Measurements from ENCODE around the gene MGA.

DNA sequence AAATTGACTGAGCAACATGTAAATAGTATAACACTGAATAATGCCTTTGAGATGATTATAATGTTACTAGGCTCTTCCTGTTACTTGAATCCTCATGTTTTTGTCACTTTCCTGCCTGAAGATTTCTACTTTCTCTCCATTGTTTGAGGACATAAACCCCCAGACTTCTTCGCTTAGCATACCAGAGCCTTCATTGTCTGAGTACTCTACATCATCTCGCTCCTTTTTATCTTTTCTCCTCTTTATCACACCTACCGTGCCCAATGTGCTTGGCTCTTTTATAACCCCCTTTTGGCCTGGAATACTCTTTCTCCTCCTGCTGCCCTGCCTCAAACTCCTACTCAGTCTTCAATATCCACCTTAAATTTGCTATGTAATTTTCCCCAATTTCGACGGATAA lies 30.3 kb upstream of the MGA start:
- TF ChIP-seq, protein P1, sequence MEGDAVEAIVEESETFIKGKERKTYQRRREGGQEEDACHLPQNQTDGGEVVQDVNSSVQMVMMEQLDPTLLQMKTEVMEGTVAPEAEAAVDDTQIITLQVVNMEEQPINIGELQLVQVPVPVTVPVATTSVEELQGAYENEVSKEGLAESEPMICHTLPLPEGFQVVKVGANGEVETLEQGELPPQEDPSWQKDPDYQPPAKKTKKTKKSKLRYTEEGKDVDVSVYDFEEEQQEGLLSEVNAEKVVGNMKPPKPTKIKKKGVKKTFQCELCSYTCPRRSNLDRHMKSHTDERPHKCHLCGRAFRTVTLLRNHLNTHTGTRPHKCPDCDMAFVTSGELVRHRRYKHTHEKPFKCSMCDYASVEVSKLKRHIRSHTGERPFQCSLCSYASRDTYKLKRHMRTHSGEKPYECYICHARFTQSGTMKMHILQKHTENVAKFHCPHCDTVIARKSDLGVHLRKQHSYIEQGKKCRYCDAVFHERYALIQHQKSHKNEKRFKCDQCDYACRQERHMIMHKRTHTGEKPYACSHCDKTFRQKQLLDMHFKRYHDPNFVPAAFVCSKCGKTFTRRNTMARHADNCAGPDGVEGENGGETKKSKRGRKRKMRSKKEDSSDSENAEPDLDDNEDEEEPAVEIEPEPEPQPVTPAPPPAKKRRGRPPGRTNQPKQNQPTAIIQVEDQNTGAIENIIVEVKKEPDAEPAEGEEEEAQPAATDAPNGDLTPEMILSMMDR (IDR thresholded peaks at IDR 0.05; ENCODE audit: insufficient read depth, low read length, poor library complexity, severe bottlenecking) = no peak
- TF ChIP-seq EZH2phosphoT487 (conservative IDR thresholded peaks at IDR 0.05; ENCODE audit: low read length) = no peak

All from SU-DHL-6 (cell line).